Stimulated activated CD8-positive, alpha-beta memory T cell treated with anti-CD3 and anti-CD28 coated beads, Interleukin-4, amount 100 ng/mL, for 24 hours (primary cell): ENCODE data around the gene PXMP4.
"Not testable (repeated sequence)": the region's sequence is repeated elsewhere in the genome, so short reads cannot be mapped to it uniquely, and the experiment has no call there.

Source experiments
- DNase-seq: peaks from one replicate; pipeline ENCODE4 v3.0.0-alpha.2; 2020; ENCODE audit warnings: low read depth

Gene PXMP4, protein sequence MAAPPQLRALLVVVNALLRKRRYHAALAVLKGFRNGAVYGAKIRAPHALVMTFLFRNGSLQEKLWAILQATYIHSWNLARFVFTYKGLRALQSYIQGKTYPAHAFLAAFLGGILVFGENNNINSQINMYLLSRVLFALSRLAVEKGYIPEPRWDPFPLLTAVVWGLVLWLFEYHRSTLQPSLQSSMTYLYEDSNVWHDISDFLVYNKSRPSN

GRCh38 chr20:33719989-33720709, at the start of gene PXMP4:
TSS of gene PXMP4 (minus strand) at chr20:33720310. CDS start at chr20:33720207, 103 bp downstream.
- DNase-seq: peak; percentile 68

DNA sequence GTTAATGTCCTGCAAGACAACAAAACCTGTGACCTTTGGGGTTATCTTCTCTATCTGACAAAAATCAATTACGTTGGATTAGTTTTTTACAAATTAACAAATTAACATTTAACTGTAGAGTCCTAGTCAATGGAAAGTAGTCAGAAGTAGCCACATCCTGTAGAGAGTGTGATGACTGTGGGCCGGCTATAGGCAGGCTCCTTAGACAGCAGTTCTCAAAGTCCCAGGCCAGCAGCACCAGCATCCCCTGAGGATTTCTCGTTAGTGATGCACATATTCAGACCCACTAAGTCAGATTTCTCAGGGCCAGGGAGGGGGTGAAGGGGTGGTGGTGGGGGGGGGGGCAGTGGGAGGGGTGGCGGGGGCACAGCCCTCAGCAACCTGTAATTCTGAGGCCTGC, 48.9 kb upstream of the PXMP4 start:
- no peak for DNase-seq

DNA sequence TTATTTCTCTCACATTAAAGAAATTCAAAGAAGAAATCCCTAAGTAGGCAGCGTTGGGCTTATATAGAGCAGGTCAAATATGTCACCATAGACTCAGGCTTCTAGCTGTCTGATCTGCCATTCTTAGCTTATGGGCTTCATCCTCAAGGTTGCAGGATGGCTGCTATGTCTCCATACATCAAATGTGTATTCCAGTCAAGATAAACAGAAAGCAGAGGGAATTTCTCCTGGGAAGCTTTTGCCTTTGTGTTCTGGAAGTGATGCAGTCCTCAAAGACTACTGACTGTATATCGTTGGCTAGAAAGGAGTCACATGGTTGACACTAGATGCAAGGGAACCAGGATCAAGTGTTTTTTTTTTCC, 47.6 kb upstream of the PXMP4 start:
- no peak for DNase-seq

GRCh38 chr20:33766686-33767085, 46.6 kb upstream of the PXMP4 start:
- DNase-seq: no peak

DNA sequence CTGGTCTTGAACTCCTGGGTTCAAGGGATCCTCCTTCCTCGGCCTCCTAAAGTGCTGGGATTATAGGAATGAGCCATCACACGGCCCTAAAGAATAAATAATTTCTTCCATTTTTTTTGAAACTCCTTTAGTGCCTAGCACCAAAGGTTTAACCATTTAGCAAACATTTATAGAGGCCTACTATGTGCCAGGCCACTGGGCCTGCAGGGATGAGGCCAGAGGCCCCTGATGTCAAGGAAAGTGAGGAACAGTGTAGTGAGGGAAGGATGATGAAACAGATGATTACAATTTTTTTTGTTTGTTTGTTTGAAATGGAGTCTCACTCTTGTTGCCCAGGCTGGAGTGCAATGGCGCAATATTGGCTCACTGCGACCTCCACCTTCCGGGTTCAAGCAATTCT, 45.5 kb upstream of the PXMP4 start:
- DNase-seq: no peak

GRCh38 chr20:33765099-33765498, 45.0 kb upstream of the PXMP4 start:
- DNase-seq: no peak

DNA sequence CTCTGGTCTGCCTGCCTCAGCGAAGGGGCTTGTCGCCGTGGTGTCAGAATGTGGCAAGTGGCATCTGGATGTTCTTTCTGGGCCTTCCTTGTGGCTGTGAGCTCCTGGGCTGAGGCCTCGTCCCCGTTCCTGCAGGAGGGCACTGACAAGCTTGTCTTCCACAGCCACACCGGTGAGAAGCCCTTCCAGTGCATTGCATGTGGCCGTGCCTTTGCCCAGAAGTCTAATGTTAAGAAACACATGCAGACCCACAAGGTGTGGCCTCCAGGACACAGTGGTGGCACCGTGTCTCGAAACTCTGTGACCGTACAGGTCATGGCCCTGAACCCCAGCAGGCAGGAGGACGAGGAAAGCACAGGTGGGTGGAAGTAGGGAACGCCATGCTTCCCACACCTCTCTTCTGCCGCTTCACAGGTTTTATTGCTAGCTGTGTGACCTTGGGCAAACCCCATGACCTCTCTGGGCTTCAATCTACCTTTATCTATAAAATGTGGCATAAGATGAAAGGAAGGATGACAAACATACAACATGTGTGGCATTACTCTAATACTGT, 41.7 kb upstream of the PXMP4 start:
- no peak for DNase-seq

DNA sequence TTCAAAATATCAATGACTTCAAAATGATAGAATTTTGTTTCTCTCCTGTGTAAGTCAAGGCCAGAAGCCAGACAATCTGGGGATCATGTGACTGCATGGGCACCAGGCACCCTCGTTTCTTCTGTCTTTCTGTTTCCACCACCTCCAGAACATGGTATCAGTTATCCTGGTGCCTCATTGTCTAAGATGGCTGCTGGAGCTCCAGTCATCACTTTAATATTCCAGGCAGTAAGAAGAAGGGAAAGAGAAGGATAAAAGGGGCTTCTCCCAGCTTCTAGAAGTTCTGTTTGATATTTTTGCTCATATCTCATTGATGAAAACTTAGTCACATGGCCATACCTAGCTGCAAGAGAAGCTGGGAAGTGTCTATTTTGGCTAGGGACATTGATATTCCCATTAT, 37.3 kb upstream of the PXMP4 start:
- no peak for DNase-seq

DNA sequence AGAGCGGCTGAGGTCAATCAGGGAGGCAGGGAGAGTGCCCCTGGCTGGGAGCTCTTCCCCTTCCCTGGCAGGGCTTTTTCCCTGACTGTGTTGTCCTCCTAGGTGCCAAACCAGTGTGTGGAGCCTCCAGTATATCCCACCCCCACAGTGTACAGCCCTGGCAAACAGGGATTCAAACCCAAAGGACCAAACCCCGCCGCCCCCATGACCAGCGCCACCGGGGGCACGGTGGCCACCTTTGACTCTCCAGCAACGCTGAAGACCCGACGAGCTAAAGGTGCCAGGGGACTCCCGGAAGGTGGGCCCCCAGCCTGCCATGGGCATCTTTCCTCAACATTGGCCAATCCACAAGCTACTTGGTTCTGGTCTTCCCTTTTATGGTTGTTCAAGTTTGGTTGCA, 36.9 kb upstream of the PXMP4 start:
- DNase-seq: no peak

DNA sequence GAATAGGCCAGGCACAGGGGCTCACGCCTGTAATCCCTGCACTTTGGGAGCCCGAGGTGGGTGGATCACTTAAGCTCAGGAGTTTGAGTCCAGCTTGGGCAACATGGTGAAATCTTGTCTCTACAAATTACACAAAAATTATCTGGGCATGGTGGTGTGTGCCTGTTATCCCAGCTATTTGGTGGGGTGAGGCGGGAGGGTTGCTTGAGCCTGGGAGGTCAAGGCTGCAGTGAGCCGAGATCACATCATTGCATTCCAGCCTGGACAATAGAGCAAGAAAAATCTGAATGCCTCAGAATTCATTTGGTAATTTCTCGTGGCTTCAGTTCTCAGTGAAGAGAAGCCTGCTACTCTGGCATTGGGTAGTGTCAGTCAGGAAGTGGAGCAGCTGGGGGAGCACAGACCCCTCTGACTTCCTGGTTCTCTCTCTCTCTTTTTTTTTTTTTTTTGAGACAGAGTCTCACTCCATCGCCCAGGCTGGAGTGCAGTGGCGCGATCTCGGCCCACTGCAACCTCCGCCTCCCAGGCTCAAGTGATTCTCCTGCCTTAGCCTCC, 35.9 kb upstream of the PXMP4 start:
- DNase-seq: not testable (repeated sequence)

DNA sequence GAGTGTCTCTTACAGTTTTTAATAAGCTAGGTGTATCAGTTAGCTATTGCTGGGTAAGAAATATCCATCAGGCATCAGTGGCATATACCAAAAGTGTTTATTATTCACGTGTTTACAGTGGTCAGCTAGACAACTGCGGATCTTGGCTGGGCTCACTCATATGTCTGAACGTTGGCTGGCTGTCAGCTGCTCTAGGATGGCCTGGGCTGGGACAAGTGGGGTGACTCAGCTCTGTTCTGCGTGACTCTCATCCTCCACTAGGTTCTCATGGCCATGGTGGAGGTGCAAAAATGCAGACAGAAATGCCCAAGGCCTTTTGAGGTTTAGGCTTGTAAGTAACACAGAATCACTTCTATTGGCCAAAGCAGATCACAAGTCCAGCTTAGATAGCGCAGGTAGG, 33.7 kb upstream of the PXMP4 start:
- DNase-seq: no peak

DNA sequence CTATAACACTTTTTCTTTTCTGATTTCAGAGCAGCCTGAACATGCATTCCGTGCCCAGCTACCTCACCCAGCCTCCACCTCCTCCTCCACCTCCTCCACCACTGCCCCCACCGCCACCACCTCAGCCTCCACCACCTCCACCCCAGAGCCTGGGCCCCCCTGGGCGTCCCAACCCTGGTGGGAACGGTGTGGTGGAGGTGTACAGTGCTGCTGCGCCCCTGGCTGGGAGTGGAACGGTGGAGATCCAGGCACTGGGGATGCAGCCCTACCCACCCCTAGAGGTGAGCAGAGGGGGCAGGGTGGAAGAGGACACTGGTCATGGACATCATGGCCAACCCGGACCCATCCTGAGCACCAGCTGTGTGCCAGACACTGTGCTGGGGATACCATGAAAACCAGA, 33.0 kb upstream of the PXMP4 start:
- no peak for DNase-seq

- DNase-seq: no peak
These were observed 31.7 kb upstream of the PXMP4 start for GRCh38 chr20:33751775-33752174.

DNA sequence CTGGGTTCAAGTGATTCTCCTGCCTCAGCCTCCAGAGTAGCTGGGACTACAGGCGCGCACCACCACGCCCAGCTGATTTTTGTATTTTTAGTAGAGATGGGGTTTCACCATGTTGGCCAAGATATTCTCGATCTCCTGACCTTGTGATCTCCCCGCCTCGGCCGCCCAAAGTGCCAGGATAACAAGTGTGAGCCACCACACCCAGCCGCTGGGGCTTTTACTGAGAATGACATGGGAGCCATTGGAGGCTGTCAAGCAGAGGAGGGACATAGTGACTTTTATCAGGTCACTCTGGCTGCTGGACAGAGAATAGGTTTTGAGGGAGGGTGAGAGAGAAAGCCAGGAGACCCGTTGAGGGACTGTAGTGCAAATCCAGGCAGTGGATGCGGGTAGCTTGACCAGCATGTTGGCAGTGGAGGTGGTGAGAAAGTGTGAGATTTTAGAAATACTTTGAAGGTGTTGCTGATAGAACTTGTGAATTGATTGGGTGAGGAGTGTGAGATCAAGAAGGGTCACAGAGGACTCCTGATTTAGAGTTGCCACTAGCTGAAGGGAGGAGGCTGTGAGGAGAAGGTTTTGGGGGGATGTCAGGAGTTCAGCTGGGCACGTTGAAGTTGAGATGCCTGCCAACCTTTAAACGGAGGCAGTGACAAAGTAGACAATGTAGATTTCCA, 26.4 kb upstream of the PXMP4 start:
- no peak for DNase-seq

- DNase-seq: no peak
These were observed 24.8 kb upstream of the PXMP4 start for GRCh38 chr20:33744773-33745385.

- no peak for DNase-seq
These were observed 24.1 kb upstream of the PXMP4 start for GRCh38 chr20:33744181-33744580.

DNA sequence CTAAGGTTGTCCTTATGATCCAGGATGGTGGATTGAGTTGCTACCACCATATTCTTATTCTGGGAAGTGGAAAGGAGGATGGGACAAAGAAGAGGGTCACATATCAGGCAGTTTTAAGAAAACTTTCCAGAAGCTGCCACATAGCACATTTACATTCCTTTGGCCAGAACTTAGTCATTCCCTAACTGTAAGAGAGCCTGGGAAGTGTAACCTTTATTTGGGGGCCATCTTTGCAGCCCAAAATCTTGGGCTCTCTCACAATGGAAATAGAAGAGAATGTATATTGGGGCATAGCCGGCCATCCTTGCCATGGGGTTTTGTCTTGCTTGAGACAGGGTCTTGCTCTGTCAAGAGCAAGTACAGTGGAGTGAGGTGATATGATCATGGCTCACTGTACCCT, 20.1 kb upstream of the PXMP4 start:
- no peak for DNase-seq

- DNase-seq: no peak
These were observed 19.4 kb upstream of the PXMP4 start for GRCh38 chr20:33739493-33739892.

GRCh38 chr20:33736962-33737361, 16.9 kb upstream of the PXMP4 start:
- DNase-seq: no peak

DNA sequence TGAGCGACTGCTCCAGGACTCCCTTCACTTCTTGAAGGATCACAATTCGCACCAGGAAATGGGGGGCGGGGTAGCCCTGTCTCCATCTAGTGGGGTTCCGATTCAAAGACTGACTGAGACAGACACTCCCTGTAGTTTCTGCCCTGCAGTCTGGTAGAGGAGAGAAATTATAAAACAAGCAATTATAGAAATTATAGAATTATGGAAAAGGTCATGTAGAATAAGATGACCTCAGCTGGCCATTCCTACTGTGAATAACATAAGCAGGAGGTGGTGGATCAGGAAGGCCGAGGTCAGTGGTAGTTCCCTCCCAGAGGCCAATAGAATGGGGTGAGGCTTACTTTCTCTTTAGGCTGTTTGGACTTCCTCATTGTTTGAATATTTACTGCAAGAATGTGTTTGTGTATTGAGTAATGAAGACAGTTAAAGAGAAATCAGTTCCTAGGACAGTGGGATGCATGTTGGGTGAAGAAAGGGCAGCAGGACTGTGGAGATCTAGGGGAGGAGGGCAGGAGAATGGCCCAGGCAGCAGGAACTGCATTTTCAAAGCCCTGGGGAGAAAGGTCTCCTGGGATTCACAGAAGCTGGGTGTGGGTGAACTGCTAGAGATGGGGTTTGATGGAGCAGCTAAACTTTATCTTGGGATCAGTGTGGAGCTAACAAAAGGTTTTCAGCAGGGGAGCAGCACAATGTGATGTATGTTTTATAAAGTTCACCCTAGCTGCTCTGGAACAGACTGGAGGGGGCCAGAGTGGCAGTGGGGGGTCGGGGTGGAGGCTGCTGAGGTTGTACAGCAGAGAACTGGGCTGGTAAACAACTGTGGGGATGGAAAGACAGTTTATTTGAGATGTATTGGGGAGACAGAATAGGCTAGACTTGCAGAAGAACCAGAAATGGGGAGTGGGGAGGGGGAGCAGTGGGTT, 13.8 kb upstream of the PXMP4 start:
- DNase-seq: no peak
